Suprapubic skin (tissue), 4 donors: ENCODE results near the gene HPCAL1. TPM values are rescaled to one million over a fixed set of nuclear protein-coding genes. Genes with fewer than 3 reads are reported as not detected.

Source experiments
- DNase-seq, 2 donors: peaks; one replicate each; pipeline ENCODE4 v3.0.0-alpha.2; 2019; ENCODE audit warnings: low spot score in 2 of 2
- H3K27ac ChIP-seq: fragments of 200-600 bp; sonication (generic); one replicate; pipeline ENCODE4 v1.5.1; 2019
- H3K27me3 ChIP-seq: fragments of 200-600 bp; sonication (generic); one replicate; pipeline ENCODE4 v1.5.1; 2019
- H3K36me3 ChIP-seq: fragments of 200-600 bp; sonication (generic); one replicate; pipeline ENCODE4 v1.5.1; 2019
- H3K4me1 ChIP-seq: fragments of 200-600 bp; sonication (generic); one replicate; pipeline ENCODE4 v1.5.1; 2019
- H3K4me3 ChIP-seq: fragments of 200-600 bp; sonication (generic); one replicate; pipeline ENCODE4 v1.5.1; 2019; ENCODE audit warnings: mild to moderate bottlenecking
- H3K9me3 ChIP-seq: fragments of 200-600 bp; sonication (generic); one replicate; pipeline ENCODE4 v1.5.1; 2019
- CTCF ChIP-seq, 2 donors: fragments of 200-600 bp in 1 of 2; fragments of 450-650 bp in 1 of 2; sonication (generic) in 1 of 2; IDR thresholded peaks; one replicate each; pipeline ENCODE4 v1.5.1; 2016 to 2019; ENCODE audit warnings: antibody characterized with exemption in 2 of 2, mild to moderate bottlenecking in 1 of 2, moderate library complexity in 1 of 2
- EP300 ChIP-seq: sonication (generic); formaldehyde crosslinking; IDR thresholded peaks from one replicate; pipeline ENCODE4 v1.6.1; 2017; ENCODE audit warnings: antibody characterized with exemption
- POLR2A ChIP-seq, 2 donors: fragments of 450-650 bp; IDR thresholded peaks; one replicate each; pipeline ENCODE4 v1.6.1; 2017; ENCODE audit warnings: antibody characterized with exemption in 2 of 2, mild to moderate bottlenecking in 2 of 2, moderate library complexity in 2 of 2
- POLR2AphosphoS5 ChIP-seq, 3 donors: sonication (generic); formaldehyde crosslinking; IDR thresholded peaks; one replicate each; pipeline ENCODE4 v1.6.1; 2017; ENCODE audit warnings: antibody characterized with exemption in 3 of 3
- WGBS: methylation state at CpG from one replicate; pipeline ENCODE4 v1.1.5; 2018; 5-methylcytosine and 5-hydroxymethylcytosine counted together
- total RNA-seq, 4 donors: library from RNA; depleted of rRNA; stranded (reverse); fragments of >200 nt; gene quantifications; one replicate each; pipeline ENCODE4 v1.1.0, GENCODE V29; 2016

HPCAL1 gene
- total RNA-seq, 4 donors from 2014 or later: 27.7 to 40.7 (median 35.3) TPM

GRCh38 chr2:10476723-10477442 is 174.2 kb downstream of the HPCAL1 start:
- H3K27ac ChIP-seq: no peak overlapping the region
- H3K9me3 ChIP-seq: no peaks in the 10 kb centered on the region
- peaks cover 6% of the 10 kb centered on the region for H3K27me3 ChIP-seq
- TF ChIP-seq POLR2A (IDR thresholded peaks at IDR 0.05) (no peak), CTCF (IDR thresholded peaks at IDR 0.05) (no peak), EP300 (no peak), POLR2AphosphoS5 (IDR thresholded peaks at IDR 0.05) (no peak)
- 93% methylated on average over 12 of the region's 12 CpGs for WGBS
- DNase-seq: peak in 1 of 2 donors; percentile 34
- H3K36me3 ChIP-seq: no peaks in the 10 kb centered on the region
- H3K4me3 ChIP-seq: no peak overlapping the region
- H3K4me1 ChIP-seq: no peaks in the 10 kb centered on the region

Other genes starting within 250 kb of the HPCAL1 start
- 1 to 10 TPM in 1 of 4 donors, under 1 TPM in 1, not detected in 2; 0.32 to 1.8 TPM for gene CYS1, start 222.5 kb upstream of the HPCAL1 start, total RNA-seq
- gene RRM2, start 180.2 kb upstream of the HPCAL1 start, total RNA-seq: 1 to 10 TPM; 1.1 to 6.0 (median 2.4) TPM
- gene ODC1, start 145.4 kb downstream of the HPCAL1 start, total RNA-seq: 10 to 100 TPM; 16.5 to 76.6 (median 40.8) TPM